Measurements from ENCODE around the gene FLACC1. TPM values are rescaled to one million over a fixed set of nuclear protein-coding genes. Genes with fewer than 3 reads are reported as not detected.
"Not testable (repeated sequence)": the region's sequence is repeated elsewhere in the genome, so short reads cannot be mapped to it uniquely, and the experiment has no call there.

The FLACC1 gene
- total and polyA plus RNA-seq, 9 of the 15 experiments (the other 6 are each of a cell fraction or from before 2014, with no cell fraction given) = 0.07 to 0.68 (median 0.22) TPM; not detected in 2

DNA sequence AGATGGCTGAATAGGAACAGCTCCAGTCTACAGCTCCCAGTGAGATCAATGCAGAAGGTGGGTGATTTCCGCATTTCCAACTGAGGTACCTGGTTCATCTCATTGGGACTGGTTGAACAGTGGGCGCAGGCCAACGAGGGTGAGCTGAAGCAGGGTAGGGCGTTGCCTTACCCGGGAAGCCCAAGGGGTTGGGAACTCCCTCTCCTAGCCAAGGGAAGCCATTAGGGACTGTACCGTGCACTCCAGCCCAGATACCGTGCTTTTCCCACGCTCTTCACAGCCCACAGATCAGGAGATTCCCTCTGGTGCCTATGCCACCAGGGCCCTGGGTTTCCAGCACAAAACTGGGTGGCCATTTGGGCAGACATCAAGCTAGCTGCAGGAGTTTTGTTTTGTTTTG is 12.2 kb upstream of the FLACC1 start:
- in situ Hi-C loops (cut with MboI) = loop anchor here (25.0 kb wide), 1 partner anchor 457 kb away; no protein-coding TSS in a partner anchor

GRCh38 chr2:201366146-201366545 is 9.0 kb upstream of the FLACC1 start:
- Histone ChIP-seq H4K20me1 (replicated peaks; ENCODE audit: control insufficient read depth, insufficient read depth, low read length) (no peaks in the 10 kb centered on the region), H3K4me3 (no peak overlapping the region), H3K4me1 (replicated peaks in 1 of 2; ENCODE audit: control insufficient read depth in 2 of 2, insufficient read depth in 2 of 2, low read length in 2 of 2) (no peaks in the 10 kb centered on the region; a peak in 1 of 5 replicates), H2AFZ (ENCODE audit: low read depth, low read length) (no peak overlapping the region), H3K9ac (ENCODE audit: insufficient read depth in 1 of 2, low read depth in 2 of 2, low read length in 2 of 2) (no peak overlapping the region), H3K27ac (ENCODE audit: extremely low read depth, low read depth, low read length) (no peak overlapping the region), H3K9me3 (replicated peaks; ENCODE audit: control insufficient read depth, insufficient read depth, low read depth, low read length) (no peaks in the 10 kb centered on the region), H3K4me2 (ENCODE audit: insufficient read depth, low read length) (no peak overlapping the region), H3K36me3 (ENCODE audit: control insufficient read depth, insufficient read depth, low read length) (no peaks in the 10 kb centered on the region; the same call in 2 of the 3 replicates), H3K79me2 (ENCODE audit: control insufficient read depth, insufficient read depth, low read length) (no peaks in the 10 kb centered on the region), H3K27me3 (ENCODE audit: control insufficient read depth in 2 of 2, insufficient read depth in 2 of 2, low read length in 2 of 2) (no peaks in the 10 kb centered on the region), H3K9me1 (ENCODE audit: control insufficient read depth, insufficient read depth, low read length) (no peaks in the 10 kb centered on the region)
- BruUV-seq (replicated peaks) = no TSS peak
- no peak for ATAC-seq
- ChIA-PET CTCF (ENCODE audit: low intra/inter-chr PET ratio) (no interaction called here), POLR2A (no interaction called here)
- intact Hi-C loops (cut with micrococcal nuclease) (no loop called here), in situ Hi-C loops (cut with MboI) (loop anchor here (25.0 kb wide), 1 partner anchor 454 kb away; no protein-coding TSS in a partner anchor)
- no peak for DNase-seq (ENCODE audit: extremely low read depth in 1 of 4, low spot score in 3 of 4)
- FAIRE-seq = no peak
- TF ChIP-seq MCM7 (IDR thresholded peaks at IDR 0.05) = no peak
- TF ChIP-seq SMAD1 (IDR thresholded peaks at IDR 0.05; ENCODE audit: low read depth, low read length, partially characterized antibody) = no peak
- no peak for TF ChIP-seq FOXK2 (conservative IDR thresholded peaks at IDR 0.05 in 1 of 2, IDR thresholded peaks at IDR 0.05 in 1 of 2; ENCODE audit: low read depth in 2 of 2)
- no peak for TF ChIP-seq ZNF277 (CRISPR knock-in tag; IDR thresholded peaks at IDR 0.05; ENCODE audit: borderline replicate concordance)
- no peak for TF ChIP-seq WHSC1 (IDR thresholded peaks at IDR 0.05; ENCODE audit: low read length)
- TF ChIP-seq SP1 (CRISPR knock-in tag; IDR thresholded peaks at IDR 0.05) = no peak
- no peak for TF ChIP-seq KDM1A (IDR thresholded peaks at IDR 0.05)
- TF ChIP-seq, protein P1, sequence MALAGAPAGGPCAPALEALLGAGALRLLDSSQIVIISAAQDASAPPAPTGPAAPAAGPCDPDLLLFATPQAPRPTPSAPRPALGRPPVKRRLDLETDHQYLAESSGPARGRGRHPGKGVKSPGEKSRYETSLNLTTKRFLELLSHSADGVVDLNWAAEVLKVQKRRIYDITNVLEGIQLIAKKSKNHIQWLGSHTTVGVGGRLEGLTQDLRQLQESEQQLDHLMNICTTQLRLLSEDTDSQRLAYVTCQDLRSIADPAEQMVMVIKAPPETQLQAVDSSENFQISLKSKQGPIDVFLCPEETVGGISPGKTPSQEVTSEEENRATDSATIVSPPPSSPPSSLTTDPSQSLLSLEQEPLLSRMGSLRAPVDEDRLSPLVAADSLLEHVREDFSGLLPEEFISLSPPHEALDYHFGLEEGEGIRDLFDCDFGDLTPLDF (CRISPR knock-in tag; IDR thresholded peaks at IDR 0.05) = no peak
- TF ChIP-seq SRF (CRISPR knock-in tag; IDR thresholded peaks at IDR 0.05) = no peak
- no peak for TF ChIP-seq HNRNPL (IDR thresholded peaks at IDR 0.05; ENCODE audit: low read depth, low read length)
- TF ChIP-seq JUND (IDR thresholded peaks at IDR 0.05; ENCODE audit: borderline replicate concordance, low read depth, low read length) = no peak
- no peak for TF ChIP-seq JUND (tag; IDR thresholded peaks at IDR 0.05; ENCODE audit: borderline replicate concordance, low read depth, low read length)
- no peak for TF ChIP-seq ZC3H8 (IDR thresholded peaks at IDR 0.05)

More for the DNA sequence above, 12.2 kb upstream of the FLACC1 start:
- H3K4me3 ChIP-seq; DNase-seq (ENCODE audit: extremely low read depth in 1 of 4, low spot score in 3 of 4); H2AFZ ChIP-seq (ENCODE audit: low read depth, low read length); FAIRE-seq; CTCF ChIA-PET (ENCODE audit: low intra/inter-chr PET ratio); H3K27me3 ChIP-seq (ENCODE audit: control insufficient read depth in 2 of 2, insufficient read depth in 2 of 2, low read length in 2 of 2); H4K20me1 ChIP-seq (replicated peaks; ENCODE audit: control insufficient read depth, insufficient read depth, low read length); H3K79me2 ChIP-seq (ENCODE audit: control insufficient read depth, insufficient read depth, low read length); H3K9ac ChIP-seq (ENCODE audit: insufficient read depth in 1 of 2, low read depth in 2 of 2, low read length in 2 of 2); BruUV-seq (replicated peaks); H3K4me1 ChIP-seq (replicated peaks in 1 of 2; ENCODE audit: control insufficient read depth in 2 of 2, insufficient read depth in 2 of 2, low read length in 2 of 2); ATAC-seq; H3K27ac ChIP-seq (ENCODE audit: extremely low read depth, low read depth, low read length); intact Hi-C loops (cut with micrococcal nuclease); H3K9me1 ChIP-seq (ENCODE audit: control insufficient read depth, insufficient read depth, low read length); H3K36me3 ChIP-seq (ENCODE audit: control insufficient read depth, insufficient read depth, low read length); H3K4me2 ChIP-seq (ENCODE audit: insufficient read depth, low read length); H3K9me3 ChIP-seq (replicated peaks; ENCODE audit: control insufficient read depth, insufficient read depth, low read depth, low read length): not testable (repeated sequence)
- WGBS (ENCODE audit: insufficient coverage, low coverage, missing lambda C conversion rate) = 73% methylated on average over 5 of the region's 8 CpGs
- POLR2A ChIA-PET = interaction anchor here (1.3 kb wide), 1 partner anchor 10 kb away, joined by 3 read pairs; no protein-coding TSS in a partner anchor
